Anterior cingulate cortex (tissue), 58 donors: ENCODE measurements around the gene GPD2.
A peak's percentile ranks its signal among the peaks of the same experiment; 100 is the strongest.
"Not testable (repeated sequence)": the region's sequence is repeated elsewhere in the genome, so short reads cannot be mapped to it uniquely, and the experiment has no call there.

Experiments used
- DNase-seq, 58 donors: peaks; one replicate each; lab custom pipeline; 2025; lab: John Stamatoyannopoulos, UW

The GPD2 gene

DNA sequence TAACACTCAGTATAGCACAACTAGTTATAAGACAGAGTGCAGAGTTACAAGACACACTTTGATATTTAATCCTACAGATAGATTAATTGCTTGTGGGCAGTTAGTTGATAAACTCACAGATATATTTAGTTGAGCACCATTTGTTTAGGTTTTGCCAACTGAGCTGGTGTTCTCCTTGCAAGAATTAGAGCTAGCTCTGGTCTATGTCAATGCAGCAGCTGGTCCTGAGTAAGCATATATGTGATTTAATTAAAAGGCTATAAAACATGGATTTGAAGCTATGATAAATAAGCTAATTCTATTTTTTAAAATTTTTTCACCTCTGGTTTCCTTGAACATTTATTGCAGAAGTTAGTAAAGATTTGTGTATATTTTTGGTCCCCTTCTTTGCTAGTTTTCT lies 35.6 kb downstream of the GPD2 start:
- no peak for DNase-seq

DNA sequence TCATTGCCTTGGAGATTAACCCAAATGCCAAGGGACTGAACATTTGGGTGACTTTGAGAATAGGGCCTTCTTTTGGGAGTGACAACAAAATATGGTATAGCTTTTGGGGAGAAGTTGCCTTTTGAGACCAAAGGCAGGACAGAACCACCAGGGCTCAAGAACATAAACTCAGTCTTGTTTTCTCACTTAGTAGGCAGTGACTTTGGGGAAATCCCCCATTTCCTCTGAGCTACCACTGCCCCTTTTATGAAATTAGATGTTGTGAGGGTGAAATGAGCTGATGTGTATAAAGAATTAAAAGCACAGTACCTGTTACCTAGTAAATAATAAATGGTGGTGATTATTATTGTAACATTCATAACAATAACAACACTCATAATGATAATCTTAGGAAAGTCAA lies 36.5 kb downstream of the GPD2 start:
- no peak for DNase-seq

- no peak for DNase-seq
Measured at GRCh38 chr2:156473445-156473844, 37.3 kb downstream of the GPD2 start.

DNA sequence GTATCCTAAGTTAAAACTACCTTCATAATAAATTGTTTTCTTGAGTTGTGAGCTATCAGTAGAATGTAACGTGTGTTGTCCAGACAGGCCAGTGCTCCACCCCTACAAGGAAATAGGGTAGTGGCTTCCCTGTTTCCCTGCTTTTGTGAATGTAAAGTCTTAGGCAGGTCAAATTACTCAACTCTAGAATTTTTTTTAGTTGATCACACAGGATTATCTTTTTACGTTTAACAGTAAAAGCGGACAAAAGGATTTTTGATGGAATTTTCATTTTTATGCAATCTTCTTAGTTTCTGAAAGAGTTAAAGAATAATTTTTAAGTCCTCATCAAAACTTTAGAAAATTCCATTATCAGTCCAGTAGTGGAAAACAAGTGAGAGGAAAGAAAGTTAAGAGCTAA lies 38.2 kb downstream of the GPD2 start:
- no peak for DNase-seq

DNA sequence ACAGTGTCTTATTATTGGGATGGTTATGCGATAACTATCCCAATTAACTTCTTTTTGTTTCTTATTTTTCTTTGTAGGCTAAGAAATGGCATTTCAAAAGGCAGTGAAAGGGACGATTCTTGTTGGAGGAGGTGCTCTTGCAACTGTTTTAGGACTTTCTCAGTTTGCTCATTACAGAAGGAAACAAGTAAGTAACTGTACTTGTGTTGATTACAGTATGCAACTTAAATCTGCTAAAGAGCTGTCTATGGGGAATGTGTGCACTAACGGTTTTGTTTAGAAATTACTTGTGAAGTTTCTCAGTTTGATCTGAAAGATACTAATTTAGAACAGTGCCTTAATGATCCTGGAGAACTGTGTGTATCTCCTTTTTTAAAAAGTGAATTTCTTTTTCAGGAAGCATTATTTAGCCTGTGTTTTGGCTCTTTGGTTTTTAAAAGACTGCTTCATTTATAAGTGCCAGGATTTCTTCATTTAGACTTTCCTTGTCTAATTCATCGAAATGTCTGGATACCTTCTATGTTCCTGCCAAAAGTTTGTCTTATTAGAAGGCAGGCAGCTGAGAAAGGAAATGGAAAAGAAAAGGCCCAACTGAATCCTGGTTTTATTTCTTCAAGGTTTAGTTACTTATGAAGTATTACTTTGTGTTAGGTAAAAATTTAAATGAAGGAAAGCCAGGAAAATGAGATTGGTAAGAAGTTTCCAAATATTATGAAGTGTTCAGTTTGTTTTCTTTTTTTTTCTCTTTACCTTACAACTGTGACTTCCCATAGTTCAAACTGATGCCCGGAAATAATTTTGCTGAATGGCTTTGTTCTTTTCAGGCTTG lies 40.1 kb downstream of the GPD2 start:
- peak in 1 of 58 donors; percentile 42 for DNase-seq

DNA sequence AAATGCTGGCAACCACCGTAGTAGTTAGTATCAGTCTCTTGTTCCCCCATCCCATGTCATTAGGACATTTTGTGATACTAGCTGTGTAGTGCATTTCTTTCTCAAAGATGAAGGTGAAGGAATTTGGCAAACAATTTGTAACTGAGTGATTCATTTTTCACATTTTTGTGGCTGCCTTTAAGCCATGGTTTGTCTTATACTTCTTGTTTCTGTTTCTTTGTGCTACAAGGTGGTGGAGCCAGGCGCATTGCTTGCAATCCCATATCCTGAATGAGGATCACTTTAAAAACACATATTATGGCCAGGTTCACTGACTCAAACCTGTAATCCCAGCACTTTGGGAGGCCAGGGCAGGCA lies 40.6 kb downstream of the GPD2 start:
- DNase-seq, result peak in 2 of 58 donors; percentile 2 to 16

- no peak for DNase-seq
Measured at GRCh38 chr2:156480376-156480775, 44.2 kb downstream of the GPD2 start.

DNA sequence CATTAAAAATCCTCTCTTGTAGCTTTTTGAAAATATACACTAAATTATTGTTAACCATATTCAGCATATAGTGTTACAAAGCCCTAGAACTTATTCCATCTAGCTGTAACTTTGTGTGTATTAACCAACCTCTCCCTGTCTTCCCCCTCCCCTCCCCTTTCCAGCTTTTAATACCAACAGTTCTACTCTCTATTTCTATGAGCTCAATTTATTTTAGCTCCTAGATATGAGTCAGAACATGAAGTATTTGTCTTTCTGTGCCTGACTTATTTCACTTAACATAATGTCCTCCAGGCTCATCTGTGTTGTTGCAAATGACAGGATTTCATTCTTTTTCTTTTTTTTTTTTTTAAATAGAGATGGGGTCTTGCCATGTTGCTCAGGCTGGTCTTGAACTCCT lies 45.1 kb downstream of the GPD2 start:
- DNase-seq, result no peak

DNA sequence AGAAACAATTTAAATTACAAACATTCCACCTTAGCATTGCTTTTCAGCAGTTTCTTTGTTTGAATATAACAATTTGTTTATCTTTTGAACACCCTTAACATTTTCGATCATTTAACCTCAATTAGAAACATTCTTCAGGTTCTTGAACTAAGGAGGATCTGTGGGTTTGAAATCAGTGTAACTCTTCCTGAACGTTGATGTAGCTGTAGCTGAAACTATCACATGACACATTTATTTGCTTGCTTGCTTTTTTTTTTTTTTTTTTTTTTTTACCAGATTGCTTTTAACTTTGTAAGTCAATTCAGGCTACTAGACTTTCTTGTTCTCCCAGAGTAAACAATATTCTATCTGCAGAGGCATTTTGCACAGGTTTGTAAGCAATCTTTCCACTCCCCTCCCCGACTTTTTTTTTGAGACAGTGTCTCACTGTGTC lies 47.6 kb downstream of the GPD2 start:
- no peak for DNase-seq

GRCh38 chr2:156486147-156486546 lies 50.0 kb downstream of the GPD2 start:
- DNase-seq, result no peak

- DNase-seq, result no peak
Measured at GRCh38 chr2:156486614-156487013, 50.4 kb downstream of the GPD2 start.

- DNase-seq, result no peak
Measured at GRCh38 chr2:156489195-156489594, 53.0 kb downstream of the GPD2 start.

- DNase-seq, result no peak
Measured at GRCh38 chr2:156489750-156490465, 53.7 kb downstream of the GPD2 start.

DNA sequence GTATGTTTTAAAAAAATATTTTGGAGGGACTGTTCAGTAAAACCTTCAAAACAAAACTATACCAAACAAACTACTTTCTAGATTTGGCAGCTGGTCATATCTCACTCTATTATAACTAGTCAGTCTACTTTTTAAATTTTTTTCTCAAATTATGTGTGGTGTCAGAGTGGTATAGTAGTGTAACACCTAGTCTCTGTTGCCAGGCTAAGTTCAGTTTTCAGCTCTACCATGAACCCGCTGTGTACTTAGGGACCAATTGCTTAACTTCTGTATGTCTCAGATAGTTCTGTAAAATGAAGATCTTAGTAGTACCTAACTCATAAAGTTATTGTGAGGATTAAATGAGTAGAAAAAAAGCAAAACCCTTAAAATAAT lies 54.3 kb downstream of the GPD2 start:
- no peak for DNase-seq

DNA sequence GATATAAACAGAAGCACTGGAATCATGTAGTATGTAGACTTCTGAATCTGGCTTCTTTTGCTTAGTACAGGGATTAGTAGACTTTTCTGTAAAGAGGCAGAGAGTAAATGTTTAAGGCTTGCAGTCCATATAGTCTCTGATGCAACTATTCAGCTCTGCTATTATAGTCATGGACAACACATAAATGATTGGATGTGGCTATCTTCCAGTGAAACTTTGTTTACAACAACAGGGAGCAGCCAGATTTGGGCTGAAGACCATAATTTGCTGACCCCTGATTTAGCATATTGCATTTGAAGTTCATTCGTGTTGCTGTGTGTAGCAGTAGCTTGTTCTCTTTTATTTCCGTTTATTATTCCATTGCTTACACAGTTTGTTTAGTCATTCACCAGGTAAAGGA lies 55.0 kb downstream of the GPD2 start:
- no peak for DNase-seq

- no peak for DNase-seq
Measured at GRCh38 chr2:156492979-156493378, 56.8 kb downstream of the GPD2 start.

GRCh38 chr2:156495998-156496397 lies 59.8 kb downstream of the GPD2 start:
- not testable (repeated sequence) for DNase-seq

DNA sequence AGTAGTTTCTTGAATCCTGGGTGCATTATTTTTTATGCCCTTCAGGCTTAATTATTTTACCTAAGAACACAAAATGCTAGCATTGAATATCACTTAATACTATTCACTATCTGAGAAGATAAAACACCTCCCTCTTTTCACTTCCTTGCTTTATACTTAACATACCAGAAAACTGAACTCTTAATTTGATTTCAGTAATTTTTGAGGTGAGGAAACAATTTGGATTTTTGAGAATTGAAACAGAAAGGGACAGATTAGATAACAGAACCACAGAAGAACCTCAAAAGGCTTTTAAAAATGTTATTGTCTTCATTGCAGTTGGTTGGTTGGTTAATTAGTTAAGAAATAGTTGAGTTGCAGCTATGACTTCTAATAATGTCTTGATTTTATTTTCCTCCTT lies 69.5 kb downstream of the GPD2 start:
- no peak for DNase-seq

DNA sequence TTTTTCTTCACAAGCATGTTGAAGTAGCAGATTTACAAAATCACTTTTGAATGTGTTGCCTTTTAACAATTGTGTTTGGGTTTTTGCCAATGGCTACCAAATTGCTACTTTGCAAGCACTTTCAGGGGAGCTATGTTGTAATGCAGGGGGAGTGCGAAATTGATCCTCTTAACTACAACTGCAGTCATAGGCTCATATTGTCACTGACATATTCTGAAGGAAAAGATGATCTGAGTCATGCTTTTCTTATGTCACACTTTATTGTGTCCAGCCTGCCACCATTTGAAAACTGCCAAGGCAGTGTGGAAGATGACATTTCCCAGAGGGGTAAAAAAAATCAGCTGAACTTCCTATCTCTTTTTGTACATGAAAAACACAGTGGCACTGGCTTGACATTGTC lies 74.9 kb downstream of the GPD2 start:
- no peak for DNase-seq

DNA sequence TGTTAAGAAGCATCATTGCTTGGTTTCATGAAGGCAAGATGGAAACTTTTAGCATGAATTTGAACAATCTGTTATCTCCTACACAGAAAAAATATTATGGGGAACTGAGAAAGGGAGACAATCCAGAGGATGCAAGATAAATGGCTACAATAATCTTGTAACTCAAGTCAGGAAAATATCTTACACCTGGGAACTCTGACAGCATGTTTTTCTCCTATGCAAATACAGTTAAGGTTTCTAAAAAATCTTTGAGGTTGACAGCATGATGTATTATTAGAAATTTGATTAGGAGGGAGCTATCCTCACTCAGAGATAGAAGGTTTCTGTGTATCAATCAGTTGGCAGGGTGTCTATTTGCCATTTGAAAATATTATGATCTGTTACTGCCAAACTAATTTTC lies 75.6 kb downstream of the GPD2 start:
- no peak for DNase-seq

DNA sequence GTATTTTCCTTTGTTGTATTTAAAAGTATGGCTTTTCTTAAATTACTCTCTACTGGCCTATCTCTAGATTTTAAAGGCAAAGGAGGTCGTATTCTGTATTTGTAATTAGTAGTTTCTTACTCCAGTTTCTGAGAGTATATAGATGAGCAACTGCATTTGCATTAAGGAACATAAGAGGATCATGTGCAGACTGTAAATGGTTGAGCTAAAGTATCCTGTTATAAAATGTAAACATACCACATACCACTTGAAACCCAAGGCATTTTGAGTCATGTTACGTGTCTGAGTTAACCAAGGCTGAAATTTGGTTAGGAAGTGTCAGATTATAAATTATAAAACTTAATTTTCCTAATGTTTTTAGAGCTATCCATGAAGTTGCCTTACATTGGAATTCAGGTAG lies 76.3 kb downstream of the GPD2 start:
- no peak for DNase-seq

DNA sequence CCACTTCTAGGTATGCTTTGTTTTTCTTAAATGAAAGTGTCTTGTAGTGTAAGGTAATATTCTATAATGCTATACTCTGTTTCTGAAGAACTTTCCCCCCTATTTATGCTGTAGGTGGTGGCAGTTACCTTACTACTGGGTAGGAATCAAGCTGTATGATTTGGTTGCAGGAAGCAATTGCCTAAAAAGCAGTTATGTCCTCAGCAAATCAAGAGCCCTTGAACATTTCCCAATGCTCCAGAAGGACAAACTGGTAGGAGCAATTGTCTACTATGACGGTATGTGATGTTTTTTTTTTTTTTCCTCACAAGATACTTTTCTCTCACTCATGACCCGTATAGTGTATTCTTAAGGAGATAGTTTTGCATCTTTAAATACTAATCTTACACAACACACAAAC lies 77.0 kb downstream of the GPD2 start:
- no peak for DNase-seq
